GM10266 (cell line): ENCODE measurements around the gene MAP3K15.

Source experiments
- DNase-seq: peaks from one replicate; pipeline ENCODE4 v3.0.0; 2012; ENCODE audit errors: extremely low spot score
- CTCF ChIP-seq: IDR thresholded peaks from 2 replicates; pipeline ENCODE4 v1.5.1; 2012; ENCODE audit warnings: mild to moderate bottlenecking, low read depth; ENCODE audit not compliant: control insufficient read depth, insufficient read depth; ENCODE audit errors: missing control alignments

The MAP3K15 gene

GRCh38 chrX:19370061-19370460 is 145.2 kb downstream of the MAP3K15 start:
- no peak for TF ChIP-seq CTCF
- no peak for DNase-seq

- no peak for DNase-seq
- no peak for TF ChIP-seq CTCF
These were observed 146.7 kb downstream of the MAP3K15 start for GRCh38 chrX:19368576-19368975.

GRCh38 chrX:19361701-19362100 is 153.6 kb downstream of the MAP3K15 start:
- DNase-seq, result no peak
- no peak for TF ChIP-seq CTCF

- no peak for DNase-seq
- TF ChIP-seq CTCF, result no peak
These were observed 154.4 kb downstream of the MAP3K15 start for GRCh38 chrX:19360903-19361302.

GRCh38 chrX:19358521-19358920 is 156.8 kb downstream of the MAP3K15 start:
- TF ChIP-seq CTCF, result no peak

GRCh38 chrX:19354625-19355024 is 160.7 kb downstream of the MAP3K15 start:
- no peak for DNase-seq
- TF ChIP-seq CTCF, result no peak

More at GRCh38 chrX:19358521-19358920, 156.8 kb downstream of the MAP3K15 start:
- no peak for DNase-seq

- peak; percentile 55 for DNase-seq
- no peak for TF ChIP-seq CTCF
These were observed 164.3 kb downstream of the MAP3K15 start for GRCh38 chrX:19350941-19351384.
